ENCODE measurements around the gene STUM.
"Not testable (repeated sequence)": the region's sequence is repeated elsewhere in the genome, so short reads cannot be mapped to it uniquely, and the experiment has no call there.

Gene STUM

DNA sequence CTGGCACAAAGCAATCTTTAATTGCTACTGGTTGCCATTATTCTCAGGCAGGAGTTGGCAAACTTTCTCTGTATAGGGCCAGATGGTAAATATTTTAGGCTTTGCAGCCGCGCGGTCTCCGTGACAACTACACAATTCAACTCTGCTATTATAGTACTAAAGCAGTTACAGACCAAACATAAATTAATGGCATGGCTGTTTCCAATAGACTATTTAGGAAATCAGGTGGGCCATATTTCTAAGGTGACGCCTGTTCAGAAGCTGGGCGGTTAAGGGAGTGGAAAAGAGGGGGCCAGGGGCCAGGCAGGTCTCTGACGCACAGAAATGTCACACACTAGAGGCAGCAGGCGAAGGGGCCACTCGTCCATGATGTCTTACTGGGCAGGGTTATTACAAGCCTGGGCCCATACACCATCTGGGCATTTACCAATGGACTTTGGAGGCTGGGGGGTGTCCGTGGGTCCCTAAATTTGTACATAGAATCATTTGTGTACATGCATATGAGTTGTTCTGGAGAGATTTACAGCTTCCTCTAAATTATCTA lies 80.1 kb downstream of the STUM start:
- no peak for FAIRE-seq

DNA sequence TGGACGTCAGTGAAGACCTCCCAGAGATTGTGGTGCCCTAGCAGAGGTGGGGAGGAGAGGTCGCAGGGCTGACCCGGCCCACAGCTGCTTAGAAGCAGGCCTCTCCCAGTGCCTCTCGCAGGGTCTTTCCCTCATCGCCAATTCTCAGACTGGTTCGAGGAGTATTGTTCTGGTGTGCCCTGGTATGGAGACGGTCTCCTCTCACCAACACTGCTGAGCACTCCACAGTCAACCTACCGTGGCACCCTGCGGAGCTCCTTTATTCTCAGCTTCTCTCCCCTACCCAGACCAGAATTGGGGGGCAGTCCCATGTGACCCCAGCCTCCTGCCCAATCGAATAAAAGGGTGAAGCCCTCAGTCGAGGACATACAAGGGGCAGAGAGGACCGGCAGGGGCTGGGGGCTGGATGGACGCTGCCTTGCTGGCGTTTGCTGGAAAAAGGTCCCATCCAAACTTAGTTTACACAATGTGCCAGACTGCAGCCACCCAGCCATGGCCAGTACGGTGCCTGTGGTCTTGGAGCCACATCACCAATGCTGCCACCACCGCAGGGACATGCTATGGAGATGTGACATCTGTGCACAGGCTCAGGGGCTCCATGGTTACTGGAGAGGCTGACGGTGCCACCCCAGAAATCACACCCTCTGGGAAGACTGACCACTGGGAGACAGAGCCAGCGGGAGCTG lies 80.8 kb downstream of the STUM start:
- no peak for FAIRE-seq

DNA sequence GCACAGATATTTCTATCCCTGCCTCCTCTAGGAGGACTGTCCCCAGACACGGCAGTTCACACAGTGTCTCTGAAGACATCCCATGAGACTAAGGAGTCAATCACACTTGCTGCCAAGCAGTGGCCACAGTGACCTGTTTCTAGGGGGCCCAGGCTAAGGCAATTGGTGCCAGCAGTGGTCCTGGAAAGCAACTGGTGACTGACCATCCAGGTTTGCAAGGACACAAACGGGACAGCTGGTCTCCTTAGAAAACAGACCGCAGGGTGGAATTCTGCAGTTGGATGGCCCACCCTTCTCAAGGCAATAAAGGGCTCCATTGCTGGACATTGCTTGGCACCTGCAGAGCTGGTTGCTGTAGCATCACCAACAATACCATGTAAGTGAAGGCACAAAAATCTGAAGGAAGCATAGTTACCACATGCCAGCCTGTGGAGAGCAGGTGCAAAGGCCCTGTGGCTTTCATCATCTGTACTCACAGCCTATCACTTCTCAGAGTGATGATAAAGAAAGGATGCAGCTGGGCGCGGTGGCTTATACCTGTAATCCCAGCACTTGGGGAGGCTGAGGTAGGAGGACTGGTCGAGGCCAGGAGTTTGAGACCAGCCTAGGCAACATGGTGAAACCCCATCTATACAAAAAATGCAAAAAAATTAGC lies 81.5 kb downstream of the STUM start:
- no peak for FAIRE-seq

DNA sequence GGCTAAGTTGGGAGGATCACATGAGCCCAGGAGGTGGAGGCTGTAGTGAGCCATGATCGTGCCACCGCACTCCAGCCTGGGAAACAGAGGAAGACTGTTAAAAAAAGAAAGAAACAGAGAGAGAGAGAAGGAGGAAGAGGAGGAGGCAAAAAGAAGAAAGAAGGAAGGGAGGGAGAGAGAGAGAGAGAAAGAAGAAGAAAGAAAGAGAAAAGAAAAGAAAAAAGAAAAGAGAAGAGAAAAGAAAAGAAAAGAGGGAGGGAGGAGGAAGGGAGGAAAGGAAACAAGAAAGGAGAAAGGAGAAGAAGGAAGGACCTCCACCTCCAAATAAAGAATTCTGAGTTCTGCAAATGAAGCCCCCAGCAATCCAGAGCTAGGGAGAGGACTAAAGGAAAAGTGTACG lies 82.0 kb downstream of the STUM start:
- no peak for FAIRE-seq

DNA sequence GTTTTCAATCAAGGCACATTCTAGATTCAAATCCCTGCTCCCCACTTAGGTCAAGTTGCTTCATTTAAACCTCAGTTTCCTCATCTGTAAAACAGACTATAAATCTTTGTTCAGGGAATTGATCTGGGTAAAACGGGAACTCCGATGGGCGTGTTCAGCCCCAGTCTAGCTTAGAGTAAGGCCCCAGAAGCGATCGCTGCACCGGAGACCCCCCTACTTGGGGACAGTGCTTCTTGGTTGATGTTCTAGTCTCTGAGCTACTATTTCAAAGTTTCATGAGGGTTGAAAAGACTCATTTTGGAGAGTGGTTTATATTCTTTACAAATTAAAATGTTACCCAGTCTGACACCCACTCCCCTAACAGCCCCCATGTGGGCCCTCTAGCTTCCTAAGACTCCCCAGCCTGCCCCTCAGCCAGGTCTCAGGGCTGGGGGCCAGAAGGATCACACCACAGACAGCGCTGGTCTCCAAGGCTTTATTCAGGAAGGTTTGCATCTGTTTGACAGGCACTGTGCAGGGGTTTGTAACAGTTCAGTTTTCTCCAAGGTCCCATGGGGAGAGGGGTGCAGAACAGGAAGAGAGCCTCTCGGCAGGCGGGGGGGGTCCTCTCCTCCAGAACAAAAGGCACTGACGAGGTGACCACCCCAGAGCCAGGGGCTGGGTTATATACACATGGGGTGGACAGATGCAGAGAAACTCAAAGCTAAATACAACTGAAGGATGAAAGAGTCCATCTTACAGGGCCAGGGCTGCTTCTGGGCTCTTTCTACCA lies 82.9 kb downstream of the STUM start:
- no peak for FAIRE-seq

DNA sequence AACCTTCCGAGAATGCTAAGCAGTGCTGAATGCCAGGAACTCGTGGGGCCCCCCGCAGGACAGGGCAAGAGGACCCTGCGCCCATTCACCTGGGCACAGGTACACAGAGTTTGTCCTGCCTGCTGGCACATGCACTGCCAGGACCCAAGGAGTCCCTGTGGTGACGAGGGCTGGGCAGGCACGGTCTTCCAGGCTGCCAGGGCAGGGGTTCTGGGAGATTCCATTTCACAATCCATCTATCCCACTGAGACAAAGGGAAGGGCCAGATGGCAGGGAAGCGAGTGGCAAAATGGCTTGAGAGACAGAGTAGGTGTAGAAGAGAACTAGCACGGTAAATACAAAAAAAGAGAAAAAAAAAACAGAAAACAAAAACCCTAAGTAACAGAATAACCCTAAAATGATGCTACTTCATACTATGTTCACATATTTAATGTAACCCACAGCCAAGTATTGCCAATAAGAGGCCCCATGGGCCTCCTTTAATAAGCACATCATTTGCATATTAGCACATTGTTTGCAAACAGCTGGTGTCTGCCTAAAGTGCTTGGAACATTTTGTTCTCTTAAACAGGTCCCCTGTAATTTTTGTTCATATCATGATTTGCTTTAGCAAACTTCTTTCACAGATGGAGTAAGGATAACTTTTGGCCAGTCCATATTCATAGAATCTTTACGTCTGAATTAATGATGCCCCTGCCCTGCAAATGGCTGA lies 83.8 kb downstream of the STUM start:
- no peak for FAIRE-seq

DNA sequence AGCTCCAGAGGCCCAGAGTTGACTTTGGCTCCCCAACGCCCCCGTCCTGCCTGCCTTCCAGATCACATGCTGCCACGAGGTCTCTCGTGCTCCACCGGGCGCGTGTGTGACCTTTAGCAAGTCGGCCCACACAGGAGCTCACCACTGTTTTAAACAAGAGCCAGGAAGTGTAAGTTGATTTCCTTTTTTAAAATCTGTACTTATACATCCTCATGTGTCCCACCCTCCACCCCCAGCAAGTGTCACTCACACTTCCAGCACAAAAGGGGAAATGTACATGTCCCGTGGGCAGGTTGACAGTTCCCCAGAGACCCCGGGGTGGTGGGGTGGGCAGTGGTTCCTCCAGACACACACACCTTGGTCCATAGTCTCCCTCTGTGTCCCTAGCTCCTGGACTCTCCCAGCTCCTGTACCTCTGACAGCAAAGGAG lies 84.4 kb downstream of the STUM start:
- no peak for FAIRE-seq

DNA sequence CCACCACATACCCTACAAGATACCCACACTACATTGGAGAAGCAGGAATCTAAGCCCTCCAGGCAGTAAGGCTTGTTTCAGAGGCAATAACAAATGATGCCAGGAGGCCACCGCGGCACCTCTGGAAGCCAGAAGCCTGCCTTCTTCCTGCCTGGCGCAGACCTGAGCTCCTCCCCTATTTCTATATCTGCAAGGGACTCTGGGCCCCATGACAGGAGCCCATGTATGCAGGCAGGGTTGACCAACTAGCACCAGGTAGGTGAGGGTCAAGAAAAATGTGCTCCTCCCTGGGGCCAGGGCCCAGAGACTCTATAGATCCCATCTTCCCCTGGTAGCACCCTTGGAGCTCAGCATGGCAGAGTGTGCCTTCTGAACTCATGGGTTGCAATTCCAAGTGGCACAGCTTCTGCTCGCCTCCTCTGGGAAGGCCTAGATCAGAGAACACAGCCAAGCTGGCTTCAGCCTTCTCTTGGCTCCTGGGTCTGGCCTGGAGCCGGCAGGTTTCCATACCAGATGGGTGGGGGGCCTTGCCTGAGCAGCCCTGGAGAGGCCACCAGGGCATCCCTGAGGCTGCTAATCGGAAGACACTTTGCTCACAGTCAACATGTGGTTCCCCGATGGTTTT lies 85.1 kb downstream of the STUM start:
- no peak for FAIRE-seq

DNA sequence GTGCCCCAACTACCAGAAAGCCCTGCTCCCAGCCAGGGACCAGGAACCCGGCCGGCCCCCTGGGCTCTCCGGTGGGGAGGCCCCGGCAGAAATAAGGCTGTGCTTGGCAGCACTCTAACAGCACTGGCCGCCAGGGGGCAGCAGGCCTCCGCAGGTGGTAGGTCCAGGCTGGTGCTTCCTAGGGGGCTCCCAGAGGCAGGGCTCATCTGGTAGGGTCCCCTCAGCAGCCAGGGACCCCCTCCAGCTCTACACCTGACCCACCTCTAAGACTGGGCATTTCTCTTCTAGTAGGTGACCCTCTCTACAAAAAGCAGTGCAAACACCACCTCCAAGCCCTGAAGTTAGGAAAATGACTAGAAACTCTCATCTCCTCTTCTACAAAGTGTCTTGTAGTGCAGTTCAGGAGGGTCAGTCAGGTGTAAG lies 85.6 kb downstream of the STUM start:
- no peak for FAIRE-seq

DNA sequence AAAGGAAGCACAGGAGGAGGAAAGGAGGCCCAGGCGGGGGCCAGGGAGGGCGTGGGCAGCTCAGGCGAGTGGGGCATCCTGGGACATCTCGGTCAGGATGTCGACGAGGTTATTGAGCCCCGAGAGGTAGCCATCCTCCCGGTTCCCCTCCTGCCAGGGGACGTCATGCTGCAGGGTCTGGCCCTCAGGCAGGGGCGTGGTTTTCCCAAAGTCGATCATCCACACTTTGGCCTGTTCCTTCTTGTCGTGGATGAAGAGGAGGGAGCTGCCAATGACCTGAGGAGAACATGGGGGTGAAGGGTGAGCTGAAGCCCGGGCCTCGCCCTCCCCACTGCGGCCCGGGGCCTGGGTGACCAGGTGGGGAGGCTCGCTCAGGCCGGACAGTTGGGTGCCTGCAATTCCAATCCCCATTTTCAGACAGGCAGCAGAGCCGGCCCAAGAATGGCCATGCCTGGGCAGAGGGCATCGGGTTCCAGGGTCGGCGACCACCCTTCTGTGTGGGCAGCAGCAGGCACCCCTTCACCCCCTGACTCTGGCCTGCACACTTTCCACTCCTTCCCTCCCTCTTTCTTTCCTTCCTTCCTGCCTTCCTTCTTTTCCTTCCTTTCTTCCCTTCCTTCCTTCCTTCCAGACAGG lies 86.2 kb downstream of the STUM start:
- FAIRE-seq, result no peak

DNA sequence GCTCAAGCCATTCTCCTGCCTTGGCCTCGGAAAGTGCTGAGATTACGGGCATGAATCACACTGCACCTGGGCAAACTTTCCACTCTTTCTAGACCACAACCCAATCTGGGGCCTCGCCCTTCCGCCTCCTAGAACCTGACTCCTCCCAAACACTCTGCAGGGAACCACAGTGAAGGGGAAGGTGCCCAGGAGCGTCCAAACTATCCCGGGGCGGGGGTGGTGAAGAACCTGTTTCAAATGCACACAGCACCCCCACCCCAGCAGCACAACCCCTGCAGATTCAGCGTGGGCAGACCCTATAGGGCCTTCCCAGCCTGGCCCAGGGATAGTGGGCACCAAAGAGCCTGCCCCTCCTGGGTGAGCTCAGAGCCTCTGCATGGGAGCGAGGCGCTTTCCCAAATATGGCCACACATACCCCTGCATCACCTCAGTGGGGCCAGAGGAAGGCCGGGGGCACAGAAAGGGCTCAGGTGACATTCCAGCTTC lies 86.9 kb downstream of the STUM start:
- no peak for FAIRE-seq

DNA sequence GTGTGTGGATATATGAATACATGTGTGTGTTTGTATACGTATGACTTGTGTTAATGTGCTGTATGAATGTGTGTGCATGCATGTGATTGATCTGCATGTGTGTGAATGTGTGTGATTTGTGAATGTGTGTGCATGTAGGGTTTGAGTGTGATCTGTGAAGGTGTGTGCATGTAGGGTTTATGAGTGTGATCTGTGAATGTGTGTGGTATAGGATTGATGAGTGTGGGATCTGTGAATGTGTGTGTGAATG lies 88.2 kb downstream of the STUM start:
- FAIRE-seq, result no peak

DNA sequence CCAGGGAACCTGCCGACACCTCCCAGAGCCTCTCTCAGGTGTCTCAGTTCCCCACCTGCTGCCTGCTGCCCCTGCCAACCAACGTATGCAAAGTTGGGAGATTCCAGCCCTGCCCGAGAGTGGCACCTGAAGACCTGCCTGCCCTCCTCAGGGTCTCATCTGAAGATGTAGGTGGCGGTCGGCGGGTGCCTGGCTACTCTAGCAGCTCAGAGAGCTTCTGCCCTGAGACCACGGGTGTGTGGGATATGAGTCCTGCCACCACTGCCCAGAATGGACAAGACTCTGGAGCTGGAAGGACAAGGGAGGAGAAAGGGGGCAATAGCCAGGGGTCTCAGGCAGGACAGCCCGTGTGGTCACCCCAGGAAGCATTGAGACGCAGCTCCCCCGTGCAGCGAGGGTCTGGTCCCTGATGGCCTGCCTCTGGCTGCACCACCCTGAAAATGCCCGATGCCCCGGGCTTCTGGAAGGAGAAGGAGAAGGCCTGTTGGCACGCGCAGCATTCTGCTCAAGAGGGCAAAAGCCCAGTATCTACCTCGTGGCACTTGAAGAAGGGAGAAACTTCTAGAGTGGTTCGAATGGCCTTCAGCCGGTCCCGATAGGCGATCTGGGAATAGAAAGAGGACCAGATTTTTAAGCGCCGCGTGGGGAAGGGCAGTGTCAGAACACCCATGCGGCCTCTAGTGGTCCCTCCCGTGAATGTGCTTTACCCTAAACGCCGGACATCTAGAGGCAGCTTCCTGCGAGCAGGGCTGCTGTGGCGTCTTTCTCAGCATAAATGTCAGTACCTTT lies 88.8 kb downstream of the STUM start:
- FAIRE-seq, result no peak

DNA sequence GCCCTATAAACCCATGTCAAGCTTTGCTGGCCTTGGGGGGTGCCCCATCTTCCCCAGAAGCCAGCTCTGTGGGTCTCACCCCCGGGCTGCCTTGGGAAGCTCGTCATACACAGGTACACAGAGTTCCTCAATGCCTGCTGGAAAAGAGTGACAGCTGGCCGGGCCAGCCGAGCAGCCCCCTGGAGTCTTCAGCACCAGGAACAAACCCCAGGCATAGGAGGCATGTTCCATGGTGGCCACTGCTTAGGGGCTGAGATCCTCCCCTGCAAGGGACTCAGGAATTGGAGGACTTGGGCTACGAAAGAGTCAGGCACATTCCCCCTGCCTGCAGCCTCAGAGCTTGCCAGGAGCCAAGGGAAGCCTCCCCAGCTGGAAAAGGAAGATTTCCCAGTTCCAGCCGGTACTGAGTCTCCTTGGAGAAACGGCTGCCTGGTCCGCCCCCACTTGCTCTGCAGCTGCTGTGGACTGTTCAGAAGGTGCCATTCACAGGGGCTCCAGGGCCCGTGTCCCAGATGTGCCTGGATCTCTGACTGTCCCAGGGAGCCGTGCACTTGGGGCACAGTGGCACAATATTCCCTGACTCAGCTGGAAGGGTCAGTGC lies 89.5 kb downstream of the STUM start:
- no peak for FAIRE-seq

DNA sequence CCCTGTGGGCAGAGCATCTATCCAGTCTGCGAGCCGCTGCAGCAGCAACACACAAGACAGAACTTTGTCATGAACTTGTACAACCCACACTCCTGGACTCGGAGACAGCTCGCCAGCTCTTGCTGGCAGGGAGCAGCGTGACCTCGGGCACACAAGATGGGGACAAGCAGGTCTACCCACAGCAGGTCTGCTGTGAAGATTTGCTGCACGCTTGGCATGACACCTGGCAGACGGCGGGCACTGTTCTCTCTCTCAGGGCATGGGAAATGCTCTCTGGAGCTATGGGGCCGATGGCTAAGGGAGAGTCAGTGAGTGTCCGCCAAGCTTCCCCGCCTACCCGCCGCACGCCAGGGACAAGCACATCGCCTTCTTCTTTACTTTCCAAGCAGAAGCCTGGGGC lies 90.0 kb downstream of the STUM start:
- no peak for FAIRE-seq

DNA sequence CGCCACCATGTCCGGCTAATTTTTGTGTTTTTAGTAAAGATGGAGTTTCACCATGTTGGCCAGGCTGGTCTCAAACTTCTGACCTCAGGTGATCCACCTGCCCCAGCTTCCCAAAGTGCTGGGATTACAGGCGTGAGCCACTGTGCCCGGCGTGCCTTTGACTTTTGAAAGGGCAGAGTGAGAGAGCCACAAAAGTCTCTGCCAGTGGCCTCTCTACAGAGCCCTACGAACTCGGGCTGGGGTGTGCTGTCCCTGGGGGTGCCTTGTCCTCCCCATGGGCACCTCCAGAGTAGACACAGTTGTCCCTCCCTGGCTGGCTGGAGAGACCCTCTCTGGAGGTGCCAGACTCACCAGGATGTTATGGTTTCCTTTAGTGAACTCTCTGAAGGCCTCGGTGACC lies 90.6 kb downstream of the STUM start:
- not testable (repeated sequence) for FAIRE-seq

DNA sequence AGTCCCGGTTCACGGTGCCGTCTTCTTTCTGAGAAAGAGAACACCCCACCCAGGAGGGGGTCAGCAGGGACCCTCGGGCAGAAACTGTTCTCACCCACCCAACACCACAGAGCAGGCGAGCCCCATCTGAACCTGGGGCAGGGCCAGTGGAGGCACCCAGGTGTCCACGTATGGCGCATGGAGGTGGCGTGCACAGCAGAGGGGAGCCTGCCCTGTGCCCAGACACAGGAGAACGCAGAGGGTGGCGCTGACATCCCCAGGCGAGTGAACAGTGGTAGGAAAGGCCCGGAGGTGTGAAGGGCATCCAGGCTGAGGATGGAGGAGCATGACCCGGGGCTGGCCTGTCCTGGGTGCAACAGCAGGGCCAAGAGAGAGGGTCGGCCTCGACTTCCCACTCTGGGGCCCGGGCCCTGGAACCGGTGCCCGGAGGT lies 91.1 kb downstream of the STUM start:
- FAIRE-seq, result no peak

DNA sequence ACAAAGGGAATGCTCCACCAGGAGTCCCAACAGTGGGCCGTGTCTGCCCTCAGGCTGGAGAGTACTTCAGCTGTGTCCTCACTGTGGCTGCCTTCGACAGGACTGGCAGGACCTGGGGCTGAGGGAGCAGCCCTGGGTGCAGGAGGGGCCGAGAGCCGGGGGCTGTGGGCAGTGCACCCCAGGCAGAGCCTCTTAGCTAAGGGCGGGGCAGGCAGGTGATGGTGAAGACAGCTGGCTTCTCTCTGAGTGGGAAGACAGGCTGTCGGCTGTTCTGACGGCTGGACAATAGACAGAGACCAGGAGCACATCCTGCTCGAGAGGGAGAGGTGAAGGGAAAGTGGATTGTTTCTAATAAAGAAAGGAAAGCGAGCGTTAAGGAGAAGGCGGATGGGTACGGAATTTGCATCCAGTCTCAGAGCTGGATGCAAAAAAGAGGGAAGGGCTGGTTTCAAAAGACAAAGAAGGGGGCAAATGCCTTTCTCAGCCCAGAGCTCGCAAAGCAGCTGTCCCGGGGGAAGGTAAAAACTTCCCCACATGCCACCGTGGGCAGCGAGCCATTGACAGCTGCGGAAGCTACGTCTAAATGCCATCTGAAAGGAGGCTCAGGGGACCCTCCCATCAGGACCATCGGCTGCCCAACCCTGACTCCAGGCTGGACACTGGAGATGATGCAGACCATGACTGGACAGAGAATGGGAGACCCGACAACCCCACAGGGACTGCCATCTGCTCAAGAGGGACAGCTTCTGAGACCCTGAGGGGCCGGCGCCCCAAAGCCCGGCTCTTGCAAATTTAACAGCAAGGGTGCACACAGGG lies 92.0 kb downstream of the STUM start:
- FAIRE-seq, result no peak

DNA sequence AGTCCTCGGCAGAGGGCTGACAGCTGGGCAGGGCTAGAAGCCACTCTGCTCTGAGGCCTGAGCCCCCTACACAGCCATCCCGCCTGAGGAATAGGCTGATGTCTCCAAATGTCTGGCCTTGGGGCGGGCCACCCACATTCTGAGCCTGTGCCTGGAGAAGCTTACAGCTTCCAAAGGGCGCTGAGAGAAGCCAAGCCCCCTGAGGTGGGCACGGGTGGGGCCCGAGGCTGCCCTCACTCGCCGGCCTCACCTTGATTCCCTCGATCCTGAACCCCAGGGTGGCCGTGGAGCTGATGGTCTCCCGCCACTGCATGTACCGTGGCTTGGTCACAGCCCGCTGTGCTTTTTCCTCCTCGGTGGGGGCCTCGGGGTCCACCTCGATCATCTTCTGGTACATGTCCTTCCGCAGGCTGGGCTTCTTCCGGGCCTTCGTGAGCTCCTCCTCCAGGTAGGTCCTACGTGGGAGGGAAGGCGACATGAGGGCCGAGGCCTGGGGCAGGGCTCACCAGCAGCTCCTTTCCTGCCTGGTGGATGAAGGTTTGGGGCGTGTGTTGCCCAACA lies 93.2 kb downstream of the STUM start:
- no peak for FAIRE-seq

DNA sequence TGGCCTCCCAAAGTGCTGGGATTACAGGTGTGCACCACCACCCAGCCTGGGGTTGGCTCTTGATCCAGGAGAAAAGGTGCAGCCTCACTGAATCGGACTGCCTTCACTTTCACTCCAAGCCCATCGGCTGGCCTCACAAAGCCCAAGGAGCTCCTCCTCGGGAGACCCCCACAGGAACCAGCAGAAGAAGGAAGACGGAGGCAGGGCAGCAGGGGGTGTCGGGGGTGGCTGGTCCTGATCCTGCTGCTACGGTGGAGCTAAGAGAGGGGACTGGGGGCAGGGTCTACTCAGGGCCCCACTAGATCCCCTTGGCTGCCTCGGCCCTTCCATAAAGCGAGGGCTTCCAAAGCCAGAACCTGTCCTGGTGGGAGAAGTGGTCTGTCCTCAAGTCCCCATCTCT lies 93.9 kb downstream of the STUM start:
- FAIRE-seq, result no peak

Measured in A204.1 (cell line).